IMR-90 (cell line): ENCODE data around the gene CKAP2L. TPM values are rescaled to one million over a fixed set of nuclear protein-coding genes. Genes with fewer than 3 reads are reported as not detected.

Experiments used
- ATAC-seq: fragments of 200-7000 bp; cut with Tn5 transposase; 2 replicates; pipeline ENCODE4 v1.9.1; 2020; ENCODE audit warnings: low read depth, mild to moderate bottlenecking, moderate library complexity
- BruUV-seq: library from RNA; stranded (reverse); fragments of 400-500 nt; replicated peaks from 2 replicates; lab custom pipeline; 2021; lab: Mats Ljungman, UMichigan
- CTCF ChIA-PET: fragments of 300-600 bp; formaldehyde crosslinking; extraction: SDS; loops from one replicate; lab custom pipeline; 2021; ENCODE audit warnings: antibody characterized with exemption; lab: Yijun Ruan, JAX
- POLR2A ChIA-PET: fragments of 300-600 bp; sonication (Branson Sonifier 250); formaldehyde crosslinking; loops from one replicate; lab custom pipeline; 2022; ENCODE audit warnings: antibody characterized with exemption; ENCODE audit not compliant: unreplicated experiment; lab: Charles Lee
- DNase-seq: peaks from one replicate; pipeline ENCODE4 v3.0.0; 2013
- H2AFZ ChIP-seq: replicated peaks from 2 replicates; pipeline ENCODE3; 2013; ENCODE audit warnings: low read length, mild to moderate bottlenecking; ENCODE audit not compliant: poor library complexity
- H2AK5ac ChIP-seq: 2 replicates; pipeline ENCODE4 v1.6.1; 2013; ENCODE audit warnings: low read depth, low read length, inconsistent platforms
- H2AK9ac ChIP-seq: replicated peaks from 2 replicates; pipeline ENCODE3; 2013; ENCODE audit warnings: mild to moderate bottlenecking, low read depth, low read length, moderate library complexity; ENCODE audit not compliant: poor library complexity
- H2BK120ac ChIP-seq: 2 replicates; pipeline ENCODE4 v1.6.1; 2013; ENCODE audit warnings: low read depth, low read length, inconsistent platforms
- H2BK15ac ChIP-seq: 3 replicates; pipeline ENCODE4 v1.6.1; 2013; ENCODE audit warnings: low read depth, low read length, inconsistent platforms
- H2BK20ac ChIP-seq: 2 replicates; pipeline ENCODE4 v1.6.1; 2013; ENCODE audit warnings: low read depth, mild to moderate bottlenecking, inconsistent platforms, low read length, moderate library complexity
- H2BK5ac ChIP-seq: 2 replicates; pipeline ENCODE4 v1.6.1; 2013; ENCODE audit warnings: mild to moderate bottlenecking, low read depth, low read length, inconsistent platforms; ENCODE audit not compliant: poor library complexity, severe bottlenecking
- H3K14ac ChIP-seq: replicated peaks from 2 replicates; pipeline ENCODE4 v1.6.1; 2013; ENCODE audit warnings: low read depth, low read length, inconsistent platforms
- H3K18ac ChIP-seq: 2 replicates; pipeline ENCODE4 v1.6.1; 2013; ENCODE audit warnings: low read depth, low read length, control low read depth
- H3K23ac ChIP-seq: 2 replicates; pipeline ENCODE4 v1.6.1; 2013; ENCODE audit warnings: low read depth, low read length, inconsistent platforms
- H3K27ac ChIP-seq: 2 replicates; pipeline ENCODE4 v1.5.1; 2013; ENCODE audit warnings: mild to moderate bottlenecking, control low read depth, low read length; ENCODE audit not compliant: insufficient read depth
- H3K27me3 ChIP-seq: 2 replicates; pipeline ENCODE4 v1.6.1; 2013; ENCODE audit warnings: low read length; ENCODE audit not compliant: control insufficient read depth, insufficient read depth
- H3K36me3 ChIP-seq: 2 replicates; pipeline ENCODE4 v1.6.1; 2013; ENCODE audit warnings: low read length, mixed read lengths; ENCODE audit not compliant: control insufficient read depth, insufficient read depth
- H3K4ac ChIP-seq: 2 replicates; pipeline ENCODE4 v1.6.1; 2013; ENCODE audit warnings: low read depth, low read length, inconsistent platforms
- H3K4me1 ChIP-seq: 2 replicates; pipeline ENCODE4 v1.6.1; 2013; ENCODE audit warnings: low read length, mixed read lengths; ENCODE audit not compliant: control insufficient read depth, insufficient read depth
- H3K4me2 ChIP-seq: 2 replicates; pipeline ENCODE4 v1.6.1; 2013; ENCODE audit warnings: low read depth, mild to moderate bottlenecking, control low read depth, low read length, moderate library complexity
- H3K4me3 ChIP-seq: 2 replicates; pipeline ENCODE4 v1.5.1; 2013; ENCODE audit warnings: low read depth, mild to moderate bottlenecking, control low read depth, low read length, moderate library complexity; ENCODE audit not compliant: insufficient read depth
- H3K56ac ChIP-seq: 2 replicates; pipeline ENCODE4 v1.6.1; 2013; ENCODE audit warnings: low read length, inconsistent platforms; ENCODE audit not compliant: insufficient read depth; ENCODE audit errors: extremely low read depth
- H3K79me1 ChIP-seq, 2 experiments: 2 replicates each; pipeline ENCODE4 v1.6.1; 2013; ENCODE audit warnings: low read length in 2 of 2, inconsistent platforms in 1 of 2, low read depth in 1 of 2
- H3K9ac ChIP-seq: 2 replicates; pipeline ENCODE4 v1.6.1; 2013; ENCODE audit warnings: low read depth, low read length, control low read depth
- H3K9me1 ChIP-seq: 2 replicates; pipeline ENCODE4 v1.6.1; 2013; ENCODE audit warnings: low read length, inconsistent platforms; ENCODE audit not compliant: insufficient read depth
- H3K9me3 ChIP-seq: 2 replicates; pipeline ENCODE4 v1.6.1; 2013; ENCODE audit warnings: low read length; ENCODE audit not compliant: control insufficient read depth, insufficient read depth
- H4K20me1 ChIP-seq: 2 replicates; pipeline ENCODE4 v1.6.1; 2013; ENCODE audit warnings: low read length, inconsistent platforms; ENCODE audit not compliant: insufficient read depth
- H4K5ac ChIP-seq: 2 replicates; pipeline ENCODE4 v1.6.1; 2013; ENCODE audit warnings: mild to moderate bottlenecking, low read depth, low read length, control low read depth
- H4K8ac ChIP-seq, 2 experiments: 2 replicates each; pipeline ENCODE4 v1.6.1; 2013; ENCODE audit warnings: low read depth in 2 of 2, low read length in 2 of 2, control low read depth in 1 of 2, inconsistent platforms in 1 of 2
- H4K91ac ChIP-seq: 2 replicates; pipeline ENCODE4 v1.6.1; 2013; ENCODE audit warnings: low read depth, low read length, inconsistent platforms; ENCODE audit not compliant: insufficient read depth
- BHLHE40 ChIP-seq: fragments of 150-350 bp; IDR thresholded peaks from 2 replicates; pipeline ENCODE4 v1.6.1; 2016; ENCODE audit warnings: mild to moderate bottlenecking, low read depth, low read length
- CEBPB ChIP-seq: IDR thresholded peaks from 2 replicates; pipeline ENCODE4 v1.6.1; 2012; ENCODE audit warnings: low read depth, low read length, improper control_type of control experiment
- MAFK ChIP-seq: IDR thresholded peaks from 2 replicates; pipeline ENCODE4 v1.6.1; 2012; ENCODE audit warnings: low read depth, low read length, improper control_type of control experiment
- MAZ ChIP-seq: IDR thresholded peaks from 2 replicates; pipeline ENCODE4 v1.6.1; 2012; ENCODE audit warnings: low read depth, mild to moderate bottlenecking, low read length, improper control_type of control experiment, moderate library complexity, borderline replicate concordance
- NFE2L2 ChIP-seq: fragments of 150-350 bp; IDR thresholded peaks from 2 replicates; pipeline ENCODE4 v1.6.1; 2016; ENCODE audit warnings: low read depth, mild to moderate bottlenecking, low read length
- RAD21 ChIP-seq: IDR thresholded peaks from 2 replicates; pipeline ENCODE4 v1.6.1; 2012; ENCODE audit warnings: low read length, improper control_type of control experiment
- RFX5 ChIP-seq: IDR thresholded peaks from 2 replicates; pipeline ENCODE4 v1.8.0; 2012; ENCODE audit warnings: low read depth, mild to moderate bottlenecking, low read length, moderate library complexity
- WGBS, 2 experiments: methylation state at CpG; one replicate each; pipeline versions ENCODE4 v1.1.5 to v1.1.7; 2013; ENCODE audit warnings: missing lambda C conversion rate in 2 of 2; ENCODE audit not compliant: insufficient read length in 1 of 2; ENCODE audit errors: extremely low coverage in 2 of 2; 5-methylcytosine and 5-hydroxymethylcytosine counted together
- dilution Hi-C: fragments of 300-500 bp; cut with HindIII; formaldehyde crosslinking; loops from one replicate; pipeline ENCODE4 v1.14.3; 2018; ENCODE audit warnings: low sequenced_read_pairs; ENCODE audit not compliant: unreplicated experiment
- in situ Hi-C: fragments of 300-500 bp; cut with MboI; formaldehyde crosslinking; loops from 3 replicates; pipeline ENCODE4 v1.14.3; 2019; ENCODE audit warnings: low sequenced_read_pairs, inconsistent platforms, mixed read lengths
- intact Hi-C: fragments of 100-400 bp; cut with micrococcal nuclease; formaldehyde crosslinking; loops from 2 replicates; pipeline ENCODE4 v1.10.0; 2022
- polyA plus RNA-seq, 3 experiments: library from polyadenylated mRNA; depleted of rRNA; stranded (reverse); fragments of >200 nt; gene quantifications; 2 replicates each; pipeline ENCODE4 v1.2.3, GENCODE V29; 2012; ENCODE audit warnings: low replicate concordance in 1 of 3
- total RNA-seq: library from RNA; depleted of rRNA; stranded (reverse); fragments of >200 nt; gene quantifications from 2 replicates; pipeline ENCODE4 v1.2.3, GENCODE V29; 2012
- TF ChIP-seq, protein P1 (sequence below): fragments of 150-350 bp; IDR thresholded peaks from 2 replicates; pipeline ENCODE4 v1.6.1; 2017; ENCODE audit warnings: mild to moderate bottlenecking, antibody characterized with exemption, low read length, low read depth

Gene CKAP2L
- total and polyA plus RNA-seq, 2 of the 4 experiments (the other 2 are of a cell fraction): 6.4 to 9.9 TPM

DNA sequence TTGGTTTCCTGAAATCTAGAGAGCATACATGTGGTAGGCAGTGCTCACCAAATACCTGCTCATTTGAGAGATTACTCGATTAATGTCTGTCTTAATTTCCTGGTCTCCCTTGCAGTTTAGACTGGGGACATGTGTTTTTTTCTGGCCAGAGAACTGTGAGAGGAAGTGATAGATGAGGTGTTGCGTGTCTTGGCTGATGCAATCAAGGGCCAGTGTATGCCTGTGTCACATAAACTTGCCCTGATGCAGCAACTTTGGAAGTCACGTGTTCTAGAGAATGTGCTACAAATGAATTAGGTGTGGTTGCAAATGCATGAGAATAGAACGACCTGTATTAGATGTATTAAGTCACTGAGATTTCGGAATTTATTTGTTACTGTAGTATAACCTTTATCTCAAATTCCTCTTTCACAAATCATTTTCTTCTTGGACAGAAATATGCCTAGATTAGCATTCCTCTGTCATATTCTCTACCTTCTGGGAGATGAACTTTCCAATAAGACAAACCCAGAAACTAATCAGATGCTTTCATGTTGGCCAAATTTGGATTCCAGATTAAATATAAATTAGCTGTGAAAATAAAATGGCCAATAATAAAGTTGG is 29.8 kb upstream of the CKAP2L start:
- H3K27ac ChIP-seq: peak overlapping the region; percentile 12; the same call in 1 of the 2 replicates
- peak; percentile 96 for DNase-seq
- H3K4me2 ChIP-seq: no peak overlapping the region

More for the DNA sequence above, 29.8 kb upstream of the CKAP2L start:
- ChIA-PET POLR2A (no interaction called here), CTCF (no interaction called here)
- H3K27me3 ChIP-seq: no peaks in the 10 kb centered on the region
- H3K9me1 ChIP-seq: peaks cover 8% of the 10 kb centered on the region
- no TSS peak for BruUV-seq
- H3K36me3 ChIP-seq: no peaks in the 10 kb centered on the region
- TF ChIP-seq, protein P1, sequence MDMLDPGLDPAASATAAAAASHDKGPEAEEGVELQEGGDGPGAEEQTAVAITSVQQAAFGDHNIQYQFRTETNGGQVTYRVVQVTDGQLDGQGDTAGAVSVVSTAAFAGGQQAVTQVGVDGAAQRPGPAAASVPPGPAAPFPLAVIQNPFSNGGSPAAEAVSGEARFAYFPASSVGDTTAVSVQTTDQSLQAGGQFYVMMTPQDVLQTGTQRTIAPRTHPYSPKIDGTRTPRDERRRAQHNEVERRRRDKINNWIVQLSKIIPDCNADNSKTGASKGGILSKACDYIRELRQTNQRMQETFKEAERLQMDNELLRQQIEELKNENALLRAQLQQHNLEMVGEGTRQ: peak; percentile 90
- peak; percentile 84 for TF ChIP-seq BHLHE40
- no peak for TF ChIP-seq MAZ
- TF ChIP-seq RAD21: no peak
- peak; percentile 88 for TF ChIP-seq NFE2L2
- TF ChIP-seq MAFK: peak; percentile 78
- peak; percentile 99 for TF ChIP-seq CEBPB
- no peak for TF ChIP-seq RFX5
- no peak overlapping the region for H4K5ac ChIP-seq
- peak overlapping the region; percentile 44; the same call in 1 of the 3 replicates for H2BK15ac ChIP-seq
- H3K79me1 ChIP-seq: 0 out of 4 replicates have a peak, but pooled peaks cover 0 to 3% of the 10 kb centered on the region in 2 experiments
- in situ Hi-C loops (no loop called here), intact Hi-C loops (no loop called here), dilution Hi-C loops (no loop called here)
- no peak overlapping the region; the same call in 1 of the 2 replicates for H3K23ac ChIP-seq
- WGBS, 2 experiments: no CpG with 5 or more reads among the region's 5 CpGs
- H3K14ac ChIP-seq: peak overlapping the region; percentile 10; the same call in 1 of the 2 replicates
- peak overlapping the region; percentile 96; the same call in 1 of the 2 replicates for H2BK120ac ChIP-seq
- H3K9ac ChIP-seq: no peak overlapping the region
- peak; percentile 75 for ATAC-seq
- H2AK9ac ChIP-seq: no peak overlapping the region
- H2BK5ac ChIP-seq: peak overlapping the region; percentile 92
- no peak overlapping the region; the same call in 1 of the 2 replicates for H3K18ac ChIP-seq
- peaks cover 5% of the 10 kb centered on the region; the same call in 1 of the 2 replicates for H3K4me1 ChIP-seq
- peaks cover 6% of the 10 kb centered on the region for H3K9me3 ChIP-seq
- H4K20me1 ChIP-seq: no peaks in the 10 kb centered on the region
- H4K91ac ChIP-seq: peak overlapping the region; percentile 57; the same call in 1 of the 2 replicates
- H2AFZ ChIP-seq: peak overlapping the region; percentile 52
- H4K8ac ChIP-seq: peak overlapping the region in 1 of 2 experiments; percentile 77; a peak in 3 of 4 replicates
- no peak overlapping the region for H3K4me3 ChIP-seq
- no peak overlapping the region for H2AK5ac ChIP-seq
- H2BK20ac ChIP-seq: peak overlapping the region; percentile 23; the same call in 1 of the 2 replicates
- peak overlapping the region; percentile 63 for H3K56ac ChIP-seq
- H3K4ac ChIP-seq: peak overlapping the region; percentile 56; the same call in 1 of the 2 replicates
